CD1c-positive myeloid dendritic cell (primary cell): ENCODE measurements around the gene CYP20A1.
"Not testable (repeated sequence)": the region's sequence is repeated elsewhere in the genome, so short reads cannot be mapped to it uniquely, and the experiment has no call there.

ENCODE experiments used
- DNase-seq: peaks from one replicate; pipeline ENCODE4 v3.0.0-alpha.2; 2016; ENCODE audit errors: extremely low spot score

Gene CYP20A1

GRCh38 chr2:203280428-203281064, 41.7 kb downstream of the CYP20A1 start:
- DNase-seq = no peak

- DNase-seq = no peak
These were observed 43.3 kb downstream of the CYP20A1 start for GRCh38 chr2:203282101-203282500.

- no peak for DNase-seq
These were observed 47.7 kb downstream of the CYP20A1 start for GRCh38 chr2:203286532-203286931.

DNA sequence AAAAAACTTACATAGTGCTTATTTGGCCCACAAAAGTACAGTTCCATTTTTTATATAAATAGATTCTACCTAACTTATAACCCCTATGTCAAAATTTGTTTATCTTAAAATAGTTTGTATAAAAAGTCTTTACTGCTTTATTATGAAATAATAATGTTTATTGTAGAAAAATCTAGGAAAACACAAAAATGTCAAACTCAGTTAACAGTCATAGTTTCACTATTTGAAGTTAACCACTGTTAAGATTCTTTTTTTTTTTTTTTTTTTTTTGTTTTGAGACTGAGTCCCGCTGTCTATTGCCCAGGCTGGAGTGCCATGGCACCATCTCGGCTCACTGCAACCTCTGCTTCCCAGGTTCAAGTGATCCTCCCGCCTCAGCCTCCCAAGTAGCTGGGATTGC, 62.8 kb downstream of the CYP20A1 start:
- no peak for DNase-seq

DNA sequence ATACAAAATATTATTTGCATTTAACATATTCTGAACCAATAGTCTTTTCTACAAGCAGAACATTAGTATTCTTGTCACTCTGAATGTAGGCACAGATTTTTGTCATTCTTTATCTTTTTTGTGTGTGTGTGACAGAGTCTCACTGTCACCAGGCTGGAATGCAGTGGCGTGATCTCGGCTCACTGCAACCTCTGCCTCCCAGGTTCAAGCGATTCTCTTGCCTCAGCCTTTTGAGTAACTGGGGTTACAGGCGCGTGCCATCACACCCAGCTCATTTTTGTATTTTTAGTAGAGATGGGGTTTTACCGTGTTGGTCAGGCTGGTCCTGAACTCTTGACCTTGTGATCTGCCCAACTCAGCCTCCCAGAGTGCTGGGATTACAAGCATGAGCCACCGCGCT, 63.8 kb downstream of the CYP20A1 start:
- not testable (repeated sequence) for DNase-seq

DNA sequence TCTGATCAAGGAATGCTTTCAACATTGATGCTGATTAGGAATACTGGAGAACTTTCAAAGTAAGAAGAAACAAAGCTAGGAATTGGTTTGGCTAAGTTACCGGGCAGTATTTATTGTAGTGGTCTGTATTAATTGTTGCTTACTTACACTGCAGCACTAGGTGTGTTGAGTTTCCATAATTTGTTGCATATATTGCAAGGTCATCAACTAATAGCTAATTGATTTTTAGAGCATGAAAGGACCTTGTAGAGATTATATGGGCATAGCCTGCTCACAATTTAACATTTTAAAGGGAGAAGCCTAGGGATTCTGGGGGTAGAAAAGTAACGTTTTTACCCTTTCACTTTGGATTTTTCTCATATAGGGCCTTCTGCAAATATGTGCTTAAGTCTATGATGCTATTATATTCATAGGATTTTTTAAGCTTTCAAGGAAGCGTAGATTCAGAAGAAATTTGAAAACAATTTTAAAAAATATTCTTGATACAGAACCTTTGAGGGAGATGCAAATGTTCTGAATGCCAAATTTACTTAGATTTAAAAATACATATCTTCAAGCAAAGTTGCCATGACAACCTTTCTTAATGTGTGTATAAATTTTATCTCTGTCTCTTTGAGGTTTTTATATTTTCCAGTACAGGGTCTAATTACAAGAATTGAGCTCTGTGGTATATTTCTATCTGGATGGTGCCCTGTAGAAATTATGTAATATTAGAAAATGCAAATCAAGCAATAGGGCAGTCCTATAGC, 72.0 kb downstream of the CYP20A1 start:
- no peak for DNase-seq

- no peak for DNase-seq
These were observed 87.5 kb downstream of the CYP20A1 start for GRCh38 chr2:203326356-203326755.

- no peak for DNase-seq
These were observed 88.7 kb downstream of the CYP20A1 start for GRCh38 chr2:203327582-203327900.

DNA sequence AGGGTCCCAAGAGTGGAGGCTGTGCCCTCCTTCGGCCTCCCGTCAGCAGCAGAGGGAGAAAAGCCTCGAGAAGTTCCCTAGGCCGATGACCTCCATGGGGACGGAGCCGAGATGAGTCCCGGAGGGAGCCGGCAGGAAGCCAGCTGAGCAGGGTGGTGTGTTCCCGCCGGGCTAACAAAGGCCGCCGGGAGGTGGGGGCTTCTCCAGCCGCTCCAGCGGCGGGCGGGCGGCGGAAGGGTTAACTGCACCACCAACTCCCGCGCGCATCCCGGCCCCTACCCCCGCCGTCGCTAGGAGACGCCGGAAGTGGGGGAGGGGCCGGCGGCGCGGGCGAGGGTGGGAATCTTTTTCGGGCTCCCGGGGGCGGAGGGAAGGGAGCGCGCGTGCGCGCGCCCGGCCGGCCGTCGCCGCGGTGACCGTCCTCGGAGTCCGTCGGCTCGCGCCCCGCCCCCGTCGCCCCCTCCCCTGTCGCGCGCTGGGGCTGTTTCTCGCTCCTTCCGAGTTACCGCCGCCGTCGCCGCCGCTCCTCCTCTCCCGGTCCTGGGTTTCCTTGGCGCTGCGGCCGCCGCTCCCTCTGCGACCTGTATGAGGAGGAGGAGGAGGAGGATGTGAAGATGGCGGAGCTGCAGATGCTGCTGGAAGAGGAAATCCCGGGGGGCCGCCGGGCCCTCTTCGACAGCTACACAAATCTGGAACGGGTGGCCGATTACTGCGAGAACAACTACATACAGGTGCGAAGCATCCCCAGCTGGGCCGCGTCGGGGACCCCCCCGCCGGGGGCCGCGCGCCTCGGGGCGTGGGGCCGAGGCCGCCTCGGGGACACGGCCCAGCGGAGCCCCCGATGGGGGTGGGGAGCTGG, 89.3 kb downstream of the CYP20A1 start, which contains the start of gene ABI2:
Gene ABI2, plus strand, starts transcription at position 494 of the 859 bp plus-strand sequence. Its CDS starts 121 bp downstream, at position 615.
- peak; percentile 72 for DNase-seq

DNA sequence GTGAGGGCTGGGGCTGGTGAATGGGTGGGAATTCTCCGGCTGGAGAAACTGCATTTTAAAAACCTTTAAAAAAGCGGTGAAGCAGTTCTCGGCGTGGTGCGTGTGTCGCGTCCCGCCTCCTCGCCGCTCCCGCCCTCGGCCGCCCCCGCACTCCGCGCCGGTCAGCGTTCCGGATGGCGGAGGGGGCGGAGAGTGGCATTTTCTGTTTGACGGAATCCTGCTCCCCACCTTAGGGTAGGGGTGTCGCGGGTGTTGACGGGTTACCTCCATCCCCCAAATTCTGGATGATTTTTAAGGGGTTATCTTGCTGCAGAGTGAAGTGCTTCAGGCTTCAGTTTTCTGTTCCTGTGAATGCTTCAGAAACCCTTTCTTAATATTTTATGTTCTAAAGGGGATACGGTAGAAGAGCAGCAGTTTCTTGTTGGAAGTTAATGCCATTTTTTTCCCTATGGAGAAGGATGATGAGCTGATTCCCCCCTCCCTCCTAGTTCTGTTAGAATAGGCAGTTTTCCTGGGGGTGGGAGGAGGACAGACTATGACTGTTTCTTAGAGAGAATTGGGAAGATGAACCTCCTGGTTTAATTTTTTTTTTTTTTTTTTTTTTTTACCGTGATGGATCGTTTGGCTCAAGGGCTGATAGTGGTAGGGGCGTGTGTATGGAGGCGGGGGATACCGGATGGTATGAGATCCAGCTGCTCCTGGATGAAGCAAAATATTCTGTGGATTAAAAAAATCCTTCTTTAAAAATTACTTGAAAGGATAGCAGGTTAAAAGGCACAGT, 90.1 kb downstream of the CYP20A1 start:
- DNase-seq = peak; percentile 52

GRCh38 chr2:203330434-203330833, 91.6 kb downstream of the CYP20A1 start:
- DNase-seq = no peak

DNA sequence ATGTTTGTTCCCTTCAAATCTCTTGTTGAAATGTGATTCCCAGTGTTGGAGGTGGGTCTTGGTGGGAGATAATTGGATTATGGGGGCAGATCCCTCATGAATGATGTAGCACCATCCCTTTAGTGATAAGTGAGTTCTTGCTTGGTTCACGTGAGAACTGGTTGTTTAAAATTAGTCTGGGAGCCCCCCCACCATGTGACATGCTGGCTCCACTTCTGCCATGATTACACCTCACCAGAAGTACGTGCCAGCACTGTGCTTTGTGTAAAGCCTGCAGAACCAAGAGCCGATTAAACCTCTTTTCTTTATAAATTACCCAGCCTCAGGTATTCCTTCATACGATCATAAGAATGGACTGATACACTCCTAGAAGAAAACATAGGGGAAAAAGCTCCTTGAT, 99.5 kb downstream of the CYP20A1 start:
- no peak for DNase-seq

- DNase-seq = no peak
These were observed 102.1 kb downstream of the CYP20A1 start for GRCh38 chr2:203340791-203341487.

GRCh38 chr2:203341741-203342310, 103.0 kb downstream of the CYP20A1 start:
- DNase-seq = no peak

- not testable (repeated sequence) for DNase-seq
These were observed 103.6 kb downstream of the CYP20A1 start for GRCh38 chr2:203342374-203342773.

DNA sequence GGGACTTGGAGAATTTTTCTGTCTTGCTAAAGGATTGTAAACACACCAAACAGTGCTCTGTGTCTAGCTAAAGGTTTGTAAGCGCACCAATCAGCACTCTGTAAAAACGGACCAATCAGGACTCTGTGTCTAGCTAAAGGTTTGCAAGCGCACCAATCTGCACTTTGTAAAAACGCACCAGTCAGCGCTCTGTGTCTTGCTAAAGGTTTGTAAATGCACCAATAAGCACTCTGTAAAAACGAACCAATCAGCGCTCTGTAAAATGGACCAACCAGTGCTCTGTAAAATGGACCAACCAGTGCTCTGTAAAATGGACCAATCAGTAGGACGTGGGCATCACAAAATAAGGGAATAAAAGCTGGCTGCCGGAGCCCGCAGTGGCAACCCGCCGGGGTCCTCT, 105.8 kb downstream of the CYP20A1 start:
- no peak for DNase-seq

GRCh38 chr2:203346612-203347011, 107.8 kb downstream of the CYP20A1 start:
- DNase-seq = no peak

- DNase-seq = no peak
These were observed 108.6 kb downstream of the CYP20A1 start for GRCh38 chr2:203347375-203347774.

- DNase-seq = no peak
These were observed 113.9 kb downstream of the CYP20A1 start for GRCh38 chr2:203352604-203353255.

DNA sequence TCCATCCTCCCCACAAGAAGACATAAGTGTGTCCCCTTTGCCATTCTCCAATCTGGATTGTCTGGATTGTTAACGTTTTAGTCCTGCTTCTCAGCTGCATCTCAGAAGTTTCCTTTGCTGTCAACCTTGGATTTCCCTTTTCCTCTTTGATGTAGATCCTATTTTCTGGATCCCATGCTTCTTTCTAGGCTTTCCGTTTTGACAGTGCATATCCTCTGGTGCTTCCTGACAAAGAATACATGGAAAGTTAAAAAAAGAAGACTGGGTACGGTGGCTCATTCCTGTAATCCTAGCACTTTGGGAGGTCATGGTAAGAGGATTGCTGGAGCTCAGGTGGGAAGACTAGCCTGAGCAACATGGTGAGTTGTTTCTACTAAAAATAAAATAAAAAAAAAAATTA, 116.1 kb downstream of the CYP20A1 start:
- DNase-seq = no peak
